HUES6 (cell line): ENCODE measurements around the gene ARHGAP24.
"Not testable (repeated sequence)": the region's sequence is repeated elsewhere in the genome, so short reads cannot be mapped to it uniquely, and the experiment has no call there.

Experiments used
- H3K27ac ChIP-seq: 2 replicates; pipeline ENCODE4 v1.7.0; 2013; ENCODE audit warnings: low read depth, mild to moderate bottlenecking, low read length, inconsistent platforms
- H3K27me3 ChIP-seq: 2 replicates; pipeline ENCODE4 v1.6.1; 2013; ENCODE audit warnings: low read length; ENCODE audit not compliant: control insufficient read depth, insufficient read depth
- H3K36me3 ChIP-seq: 2 replicates; pipeline ENCODE4 v1.6.1; 2013; ENCODE audit warnings: low read length; ENCODE audit not compliant: control insufficient read depth, insufficient read depth
- H3K4me1 ChIP-seq: 2 replicates; pipeline ENCODE4 v1.6.1; 2013; ENCODE audit warnings: low read length; ENCODE audit not compliant: control insufficient read depth, insufficient read depth
- H3K4me3 ChIP-seq: 2 replicates; pipeline ENCODE4 v1.5.1; 2013; ENCODE audit warnings: low read depth, low read length
- H3K9ac ChIP-seq: one replicate; pipeline ENCODE4 v1.6.1; 2013; ENCODE audit warnings: mild to moderate bottlenecking, low read length
- H3K9me3 ChIP-seq: 2 replicates; pipeline ENCODE4 v1.6.1; 2013; ENCODE audit warnings: low read depth, low read length; ENCODE audit not compliant: control insufficient read depth, insufficient read depth

Gene ARHGAP24

DNA sequence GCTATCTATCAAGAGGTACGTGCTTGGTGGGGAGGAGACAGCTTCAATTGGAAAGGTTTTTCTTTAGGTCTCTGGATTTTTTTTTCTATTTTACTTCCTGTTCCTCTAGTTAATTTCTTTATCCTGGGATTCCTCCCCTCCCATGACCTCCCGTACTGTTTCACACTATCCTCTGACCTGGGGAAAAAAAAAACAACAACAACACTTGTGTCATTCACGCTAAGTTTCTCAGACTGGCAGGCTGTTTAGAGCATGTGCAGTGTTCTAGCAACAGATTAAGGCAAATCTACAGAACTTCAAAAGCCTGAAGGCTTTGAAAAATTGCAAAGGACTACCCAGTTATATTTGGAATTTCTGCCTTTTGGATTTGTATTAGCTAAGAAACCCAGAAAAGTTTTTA is 358.4 kb downstream of the ARHGAP24 start:
- Histone ChIP-seq H3K4me3 (no peak overlapping the region), H3K27me3 (no peaks in the 10 kb centered on the region), H3K4me1 (peaks cover 9% of the 10 kb centered on the region; the same call in 1 of the 2 replicates), H3K27ac (no peak overlapping the region), H3K9ac (no peak overlapping the region), H3K9me3 (no peaks in the 10 kb centered on the region), H3K36me3 (no peaks in the 10 kb centered on the region)

DNA sequence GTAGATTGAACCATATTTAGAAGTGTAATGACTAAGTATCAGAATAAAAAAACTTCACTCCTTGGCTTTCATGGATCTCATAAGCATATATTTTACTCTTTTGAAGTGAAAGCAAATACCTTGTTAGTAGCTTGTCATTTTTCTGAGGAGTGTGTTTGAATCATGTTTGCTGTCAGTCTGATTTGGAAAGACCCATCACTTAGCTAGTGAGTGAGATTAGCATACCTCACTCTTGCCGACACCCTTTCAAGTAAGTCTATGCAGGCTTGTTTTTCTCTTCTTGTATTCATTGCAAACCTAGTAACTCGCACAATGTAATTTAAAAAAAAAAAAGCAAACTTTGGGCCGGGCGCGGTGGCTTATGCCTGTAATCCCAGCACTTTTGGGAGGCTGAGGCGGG is 360.0 kb downstream of the ARHGAP24 start:
- H3K27me3 ChIP-seq, result no peaks in the 10 kb centered on the region
- no peak overlapping the region for H3K27ac ChIP-seq
- H3K4me1 ChIP-seq, result peaks cover 9% of the 10 kb centered on the region; the same call in 1 of the 2 replicates
- H3K36me3 ChIP-seq, result no peaks in the 10 kb centered on the region
- no peaks in the 10 kb centered on the region for H3K9me3 ChIP-seq
- H3K9ac ChIP-seq, result no peak overlapping the region
- H3K4me3 ChIP-seq, result no peak overlapping the region

DNA sequence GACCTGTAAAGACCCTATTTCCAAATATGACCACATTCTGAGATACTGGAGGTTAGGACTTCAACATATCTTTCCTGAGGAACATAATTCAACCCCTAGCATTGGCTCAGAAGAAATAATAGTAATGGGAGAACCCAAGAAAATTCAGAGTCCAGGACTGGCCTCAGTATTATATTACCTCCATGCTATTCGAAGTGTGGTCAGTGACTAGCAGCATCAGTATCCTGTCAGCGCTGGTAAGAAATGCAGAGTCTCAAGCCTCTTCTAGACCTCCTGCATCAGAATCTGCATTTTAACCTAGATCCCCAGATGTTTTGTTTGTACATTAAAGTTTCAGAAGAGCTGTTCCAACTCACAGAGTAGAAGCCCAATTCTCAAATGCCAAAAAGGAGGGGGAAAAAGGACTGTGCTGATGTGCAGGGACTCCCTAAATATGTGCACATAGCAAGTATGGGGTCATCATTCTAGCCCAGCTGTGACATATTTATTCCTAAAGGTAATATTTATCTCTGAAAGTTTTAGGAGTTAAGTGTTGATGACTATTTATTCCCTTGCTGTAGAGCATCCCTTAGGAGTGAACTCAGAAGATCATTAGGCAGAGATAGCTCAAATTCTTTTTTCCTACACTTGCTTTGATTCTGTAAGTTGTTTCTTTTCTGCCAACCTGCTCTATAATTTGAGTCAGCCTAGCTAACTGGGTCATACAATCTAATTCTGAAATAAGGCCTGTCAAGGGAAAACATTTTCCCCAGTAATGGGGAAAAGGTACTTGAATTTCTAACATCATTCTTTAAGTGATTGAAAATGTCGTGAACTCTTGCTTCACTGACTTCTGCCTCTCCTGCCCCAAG is 361.9 kb downstream of the ARHGAP24 start:
- H3K9ac ChIP-seq, result no peak overlapping the region
- no peaks in the 10 kb centered on the region for H3K9me3 ChIP-seq
- H3K27ac ChIP-seq, result no peak overlapping the region
- H3K4me1 ChIP-seq, result peaks cover 9% of the 10 kb centered on the region; the same call in 1 of the 2 replicates
- no peak overlapping the region for H3K4me3 ChIP-seq
- H3K36me3 ChIP-seq, result no peaks in the 10 kb centered on the region
- no peaks in the 10 kb centered on the region for H3K27me3 ChIP-seq

DNA sequence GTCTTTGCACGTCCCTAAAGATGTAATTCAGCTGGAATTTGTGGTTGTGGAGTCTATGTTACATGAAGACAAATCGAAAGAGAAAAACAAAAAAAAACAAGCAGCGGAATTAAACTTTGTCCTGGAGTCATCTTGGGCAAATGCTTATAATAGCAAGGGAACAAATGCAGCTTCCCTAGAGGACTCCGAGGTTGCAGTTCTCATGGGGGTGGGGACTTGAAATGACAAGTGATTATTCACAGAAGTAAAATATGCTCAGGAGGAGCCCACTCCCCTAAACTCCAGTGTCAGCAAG is 362.4 kb downstream of the ARHGAP24 start:
- H3K36me3 ChIP-seq, result no peaks in the 10 kb centered on the region
- no peak overlapping the region for H3K9ac ChIP-seq
- 0 out of 2 replicates have a peak, but pooled peaks cover 5% of the 10 kb centered on the region for H3K4me1 ChIP-seq
- no peak overlapping the region for H3K4me3 ChIP-seq
- no peak overlapping the region for H3K27ac ChIP-seq
- no peaks in the 10 kb centered on the region for H3K9me3 ChIP-seq
- H3K27me3 ChIP-seq, result no peaks in the 10 kb centered on the region

DNA sequence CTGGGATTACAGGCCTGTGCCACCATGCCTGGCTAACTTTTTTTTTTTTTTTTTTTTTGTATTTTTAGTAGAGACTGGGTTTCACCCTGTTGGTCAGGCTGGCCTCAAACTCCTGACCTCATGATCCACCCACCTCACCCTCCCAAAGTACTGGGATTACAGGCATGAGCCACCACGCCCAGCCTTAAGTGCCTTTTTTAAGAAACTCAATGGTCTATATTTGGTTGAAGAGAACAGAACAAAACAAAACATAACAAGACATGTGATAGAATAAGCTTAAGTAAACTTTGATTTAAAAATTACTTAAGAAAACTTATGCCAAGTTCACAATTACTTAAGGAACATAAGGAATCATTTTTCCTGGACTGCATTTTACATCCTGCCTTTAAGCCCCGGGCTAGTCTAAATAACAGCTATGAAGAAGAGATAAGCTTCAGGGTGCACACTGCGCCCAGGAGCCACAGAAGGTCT is 365.1 kb downstream of the ARHGAP24 start:
- H3K9me3 ChIP-seq, H3K27me3 ChIP-seq, H3K36me3 ChIP-seq, H3K4me1 ChIP-seq, H3K9ac ChIP-seq, H3K27ac ChIP-seq, H3K4me3 ChIP-seq: not testable (repeated sequence)

DNA sequence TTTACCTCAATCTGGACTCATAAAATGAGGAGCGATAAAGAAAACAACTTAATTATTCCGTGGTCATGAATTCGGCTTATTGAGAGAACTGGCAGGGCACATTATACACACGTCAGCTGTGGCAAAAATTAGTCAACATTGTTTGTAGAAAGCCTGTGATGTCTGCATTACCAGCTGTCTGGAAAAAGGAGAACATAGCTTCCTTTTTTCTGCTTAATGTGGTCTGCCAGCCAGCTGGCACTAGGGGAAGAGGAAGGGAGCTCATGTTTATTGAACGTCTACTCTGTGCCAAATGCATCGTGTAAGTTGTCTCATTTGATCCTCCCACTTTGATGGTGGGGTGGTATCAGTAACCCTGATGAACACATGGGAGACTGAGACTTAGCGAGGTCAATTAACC is 367.6 kb downstream of the ARHGAP24 start:
- Histone ChIP-seq H3K27ac (no peak overlapping the region), H3K9me3 (no peaks in the 10 kb centered on the region), H3K4me3 (no peak overlapping the region), H3K9ac (no peak overlapping the region), H3K27me3 (no peaks in the 10 kb centered on the region), H3K4me1 (no peaks in the 10 kb centered on the region), H3K36me3 (no peaks in the 10 kb centered on the region)

DNA sequence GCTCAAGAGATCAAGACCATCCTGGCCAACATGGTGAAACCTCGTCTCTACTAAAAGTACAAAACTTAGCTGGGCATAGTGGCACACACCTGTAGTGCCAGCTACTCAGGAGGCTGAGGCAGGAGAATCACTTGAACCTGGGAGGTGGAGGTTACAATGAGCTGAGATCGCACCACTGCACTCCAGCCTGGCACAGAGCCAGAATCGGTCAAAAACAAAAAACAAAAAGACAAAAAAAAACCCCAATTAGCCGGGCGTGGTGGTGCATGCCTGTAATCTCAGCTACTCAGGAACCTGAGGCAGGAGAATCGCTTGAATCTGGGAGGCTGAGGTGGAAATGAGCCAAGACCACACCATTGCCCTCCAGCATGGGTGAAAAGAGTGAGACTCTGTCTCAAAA is 378.8 kb downstream of the ARHGAP24 start:
- not testable (repeated sequence) for H3K9ac ChIP-seq, H3K36me3 ChIP-seq, H3K27me3 ChIP-seq, H3K9me3 ChIP-seq, H3K4me3 ChIP-seq, H3K27ac ChIP-seq, H3K4me1 ChIP-seq

DNA sequence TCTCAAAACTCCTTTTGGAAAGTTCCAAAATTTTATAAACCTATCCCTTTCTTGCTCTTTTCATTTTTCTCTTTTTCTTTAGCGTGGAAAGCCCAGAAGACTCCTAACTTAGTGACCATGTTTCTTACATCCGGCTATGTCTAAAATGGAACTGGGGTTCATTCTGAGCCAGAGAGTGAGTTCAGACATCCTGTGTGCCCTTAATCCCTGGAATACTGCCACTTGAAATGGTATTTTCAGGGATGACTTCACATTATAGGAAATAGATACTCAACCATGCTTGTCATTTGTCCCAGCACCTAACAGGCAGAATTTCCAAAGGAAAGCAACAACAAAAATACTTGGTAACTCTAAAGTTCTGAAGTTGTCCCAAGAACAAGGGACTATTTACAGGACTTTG is 379.6 kb downstream of the ARHGAP24 start:
- no peaks in the 10 kb centered on the region for H3K36me3 ChIP-seq
- no peak overlapping the region for H3K4me3 ChIP-seq
- H3K27me3 ChIP-seq, result no peaks in the 10 kb centered on the region
- H3K9me3 ChIP-seq, result no peaks in the 10 kb centered on the region
- H3K4me1 ChIP-seq, result no peaks in the 10 kb centered on the region
- H3K9ac ChIP-seq, result no peak overlapping the region
- no peak overlapping the region for H3K27ac ChIP-seq

DNA sequence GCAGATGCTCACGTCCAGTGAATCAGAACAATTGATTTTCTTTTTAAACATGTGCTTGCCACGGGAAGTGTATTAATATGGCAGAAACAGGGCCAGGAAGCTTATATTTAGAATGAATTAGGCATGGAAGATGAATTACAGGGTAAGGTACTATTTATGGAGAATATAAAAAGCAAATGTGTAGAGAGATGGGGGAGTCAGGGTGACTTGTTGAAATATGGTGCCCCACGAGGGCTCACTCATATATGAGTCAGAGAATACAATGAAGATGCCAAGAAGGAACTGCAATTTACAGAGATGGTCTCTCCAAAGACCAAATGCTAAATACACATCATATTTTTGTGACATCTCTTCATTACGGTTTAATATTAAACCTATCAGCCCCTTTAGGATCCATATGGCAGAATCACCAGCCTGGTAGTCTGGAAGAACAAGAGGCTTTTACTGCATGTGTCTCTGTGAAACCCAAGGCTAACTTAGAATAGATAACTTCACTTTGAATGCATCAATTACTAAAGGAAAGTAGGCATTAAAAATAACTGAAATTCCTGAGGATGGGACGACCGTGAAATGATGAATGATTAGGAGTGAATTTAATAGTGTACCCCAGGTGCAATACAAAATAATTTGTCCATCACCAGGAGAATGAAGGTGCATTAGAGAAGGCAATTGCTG is 385.3 kb downstream of the ARHGAP24 start:
- Histone ChIP-seq H3K4me1 (0 out of 2 replicates have a peak, but pooled peaks cover 5% of the 10 kb centered on the region), H3K27ac (no peak overlapping the region)

DNA sequence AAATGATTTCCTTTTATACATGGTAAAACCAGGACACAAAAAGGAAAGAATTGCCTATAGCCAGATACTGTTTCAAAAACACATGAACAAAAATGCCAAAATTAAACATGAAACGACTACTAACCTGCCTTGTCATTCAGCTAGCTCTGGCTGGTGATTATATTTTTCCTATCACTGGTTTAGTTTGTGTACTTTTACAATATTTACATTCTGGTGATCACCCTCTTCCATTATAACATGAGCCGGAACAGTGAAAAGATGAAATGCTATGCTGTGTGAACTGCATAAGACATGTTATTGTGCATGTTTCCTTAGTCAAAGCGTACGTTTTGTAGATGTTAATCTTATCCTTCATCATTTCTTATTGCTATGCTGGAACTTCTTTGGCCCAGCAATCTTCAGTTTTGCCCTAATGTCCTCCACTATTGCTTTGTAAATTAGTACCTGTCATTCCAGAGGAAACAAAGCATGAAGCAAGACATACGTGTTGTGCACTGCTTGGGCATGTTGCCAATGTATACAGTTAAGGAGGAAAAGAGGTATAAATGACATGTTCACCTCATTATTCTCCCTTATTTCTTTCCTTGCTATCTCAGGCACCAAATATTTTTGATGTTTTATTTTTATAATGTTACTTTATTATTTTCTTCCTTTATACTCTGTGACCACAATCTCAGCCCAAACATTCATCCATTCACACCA is 386.3 kb downstream of the ARHGAP24 start:
- H3K27me3 ChIP-seq, result no peaks in the 10 kb centered on the region
- H3K9ac ChIP-seq, result no peak overlapping the region
- H3K36me3 ChIP-seq, result no peaks in the 10 kb centered on the region
- no peaks in the 10 kb centered on the region for H3K9me3 ChIP-seq
- H3K4me3 ChIP-seq, result no peak overlapping the region
- H3K4me1 ChIP-seq, result 0 out of 2 replicates have a peak, but pooled peaks cover 5% of the 10 kb centered on the region
- no peak overlapping the region for H3K27ac ChIP-seq

More for the DNA sequence above, 385.3 kb downstream of the ARHGAP24 start:
- no peak overlapping the region for H3K9ac ChIP-seq
- no peak overlapping the region for H3K4me3 ChIP-seq
- no peaks in the 10 kb centered on the region for H3K27me3 ChIP-seq
- no peaks in the 10 kb centered on the region for H3K36me3 ChIP-seq
- no peaks in the 10 kb centered on the region for H3K9me3 ChIP-seq

DNA sequence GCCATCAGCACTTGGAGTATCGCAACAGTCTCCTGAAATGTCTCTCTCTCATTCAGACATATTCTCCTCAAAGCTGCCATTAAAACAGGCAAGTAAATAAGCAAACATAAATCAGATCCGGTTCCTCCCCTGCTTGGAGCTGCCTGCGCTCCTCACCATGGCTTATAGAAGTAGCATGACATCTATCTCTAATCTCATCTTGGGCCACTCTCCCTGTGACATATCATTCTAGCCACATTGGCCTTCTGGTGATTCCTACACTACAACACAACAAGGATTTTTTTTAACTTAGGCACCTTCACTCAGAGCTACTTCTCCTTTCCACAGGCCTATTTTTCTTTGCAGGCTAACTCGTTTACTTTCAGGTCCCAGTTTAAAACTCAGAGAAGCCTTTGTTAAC is 387.9 kb downstream of the ARHGAP24 start:
- H3K27me3 ChIP-seq, result no peaks in the 10 kb centered on the region
- H3K9me3 ChIP-seq, result no peaks in the 10 kb centered on the region
- H3K4me3 ChIP-seq, result no peak overlapping the region
- no peaks in the 10 kb centered on the region for H3K36me3 ChIP-seq
- 0 out of 2 replicates have a peak, but pooled peaks cover 5% of the 10 kb centered on the region for H3K4me1 ChIP-seq
- no peak overlapping the region for H3K27ac ChIP-seq
- H3K9ac ChIP-seq, result no peak overlapping the region
